Effector CD4-positive, alpha-beta T cell (primary cell): ENCODE measurements around the gene CXCL16.
"Not testable (repeated sequence)": the region's sequence is repeated elsewhere in the genome, so short reads cannot be mapped to it uniquely, and the experiment has no call there.

Source experiments
- DNase-seq: peaks from one replicate; pipeline ENCODE4 v3.0.0-alpha.2; 2020

Gene CXCL16

DNA sequence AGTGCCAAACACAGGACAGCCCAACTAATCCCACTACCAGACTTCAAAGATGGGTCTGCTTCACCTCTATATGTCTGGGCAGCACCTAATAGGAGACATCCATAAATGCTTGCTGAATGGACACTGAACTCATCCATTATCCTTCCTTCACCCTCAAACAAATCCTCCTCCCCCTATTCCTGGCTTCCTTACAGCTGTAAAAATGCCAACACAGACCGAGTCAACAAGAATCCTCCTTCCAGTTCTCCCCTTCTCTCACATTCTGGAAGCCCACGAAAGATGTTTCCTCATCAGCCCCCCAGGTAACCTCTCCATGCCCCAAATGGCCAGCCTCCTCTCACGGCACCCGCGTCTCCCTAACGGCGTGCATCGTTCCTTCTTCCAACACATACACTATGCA is 48.0 kb downstream of the CXCL16 start:
- DNase-seq, result no peak

- DNase-seq, result no peak
Measured at GRCh38 chr17:4690745-4691144, 49.0 kb downstream of the CXCL16 start.

DNA sequence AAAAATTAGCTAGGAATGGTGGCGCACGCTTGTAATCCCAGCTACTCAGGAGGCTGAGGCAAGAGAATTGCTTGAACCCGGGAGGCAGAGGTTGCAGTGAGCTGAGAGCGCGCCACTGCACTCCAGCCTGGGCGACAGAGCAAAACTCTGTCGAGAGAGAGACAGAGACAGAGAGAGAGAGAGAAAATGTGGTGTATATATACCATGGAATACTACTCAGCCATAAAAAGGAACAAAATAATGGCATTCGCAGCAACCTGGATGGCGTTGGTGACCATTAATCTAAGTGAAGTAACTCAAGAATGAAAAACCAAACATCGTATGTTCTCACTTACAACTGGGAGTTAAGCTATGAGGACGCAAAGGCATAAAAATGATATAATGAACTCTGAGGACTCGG is 49.9 kb downstream of the CXCL16 start:
- DNase-seq, result not testable (repeated sequence)

- not testable (repeated sequence) for DNase-seq
Measured at GRCh38 chr17:4683739-4684138, 56.0 kb downstream of the CXCL16 start.
